PC-3 (cell line): ENCODE results near the gene PSKH1.
"Not testable (repeated sequence)": the region's sequence is repeated elsewhere in the genome, so short reads cannot be mapped to it uniquely, and the experiment has no call there.

Experiments used
- CTCF ChIP-seq: fragments of 300-600 bp; sonication (generic); conservative IDR thresholded peaks from 2 replicates; pipeline ENCODE4 v1.5.1; 2017; ENCODE audit warnings: antibody characterized with exemption, low read depth, mild to moderate bottlenecking, low read length
- EZH2 ChIP-seq: fragments of 300-600 bp; sonication (generic); IDR thresholded peaks from one replicate; pipeline ENCODE4 v1.6.1; 2017; ENCODE audit warnings: antibody characterized with exemption, mild to moderate bottlenecking, low read length; ENCODE audit not compliant: unreplicated experiment
- EZH2phosphoT487 ChIP-seq: fragments of 300-600 bp; sonication (generic); IDR thresholded peaks from 2 replicates; pipeline ENCODE4 v1.6.1; 2018; ENCODE audit warnings: mild to moderate bottlenecking, antibody characterized with exemption, low read length, borderline replicate concordance

GRCh38 chr16:67864044-67864443, 29.0 kb upstream of the PSKH1 start:
- TF ChIP-seq CTCF, EZH2, EZH2phosphoT487: not testable (repeated sequence)
